H1 (cell line): ENCODE measurements around the gene GNB1L. TPM values are rescaled to one million over a fixed set of nuclear protein-coding genes. Genes with fewer than 3 reads are reported as not detected.

Experiments used
- CHD2 ChIP-seq: IDR thresholded peaks from 2 replicates; pipeline ENCODE4 v1.6.1; 2012; ENCODE audit warnings: low read length, improper control_type of control experiment
- EGR1 ChIP-seq: IDR thresholded peaks from 2 replicates; pipeline ENCODE4 v1.6.1; 2011; ENCODE audit warnings: low read depth, low read length, borderline replicate concordance
- NRF1 ChIP-seq: IDR thresholded peaks from 2 replicates; pipeline ENCODE4 v1.6.1; 2011; ENCODE audit warnings: mild to moderate bottlenecking, low read depth, low read length, improper control_type of control experiment
- SP1 ChIP-seq: IDR thresholded peaks from 2 replicates; pipeline ENCODE4 v1.6.1; 2011; ENCODE audit warnings: low read depth, low read length
- TAF7 ChIP-seq: optimal IDR thresholded peaks from 2 replicates; pipeline ENCODE3; 2011; ENCODE audit warnings: low read depth, mild to moderate bottlenecking, inconsistent platforms, low read length, moderate library complexity, borderline replicate concordance
- polyA plus RNA-seq, 7 experiments: library from polyadenylated mRNA; depleted of rRNA in 3 of 7; stranded (reverse) in 5 of 7; unstranded in 2 of 7; fragments of >200 nt in 5 of 7; fragments of 200-250 nt in 2 of 7; gene quantifications; 1 replicate in 5 of 7; 2 replicates in 1 of 7; 4 replicates in 1 of 7; pipeline versions ENCODE4 v1.2.1 to v1.2.3, GENCODE V29; 2011 to 2013; ENCODE audit warnings: missing spikeins in 2 of 7, mixed read lengths in 2 of 7
- total RNA-seq: library from RNA; stranded (reverse); fragmentation: NEBNext Ultra II Directional; extraction: Animal tissue kit (Norgen Biotek cat#: 25700); gene quantifications from 2 replicates; pipeline ENCODE4 v1.2.1, GENCODE V29; 2021

GNB1L gene
- total and polyA plus RNA-seq, 2 of the 8 experiments (the other 6 are each of a cell fraction or from before 2014, with no cell fraction given), result 14.0 to 15.6 TPM

- TF ChIP-seq CHD2 (no peak), TAF7 (no peak), NRF1 (no peak), SP1 (no peak), EGR1 (no peak)
- TF ChIP-seq, all 59 proteins: peak for 0
Measured at GRCh38 chr22:19803736-19804267, 50.9 kb downstream of the GNB1L start (continued).
